Midbrain (tissue), 1 donor: ENCODE measurements around the gene NUTM2E.
"Not testable (repeated sequence)": the region's sequence is repeated elsewhere in the genome, so short reads cannot be mapped to it uniquely, and the experiment has no call there.

Experiments used
- DNase-seq: peaks from one replicate; lab custom pipeline; 2025; lab: John Stamatoyannopoulos, UW

Gene NUTM2E

DNA sequence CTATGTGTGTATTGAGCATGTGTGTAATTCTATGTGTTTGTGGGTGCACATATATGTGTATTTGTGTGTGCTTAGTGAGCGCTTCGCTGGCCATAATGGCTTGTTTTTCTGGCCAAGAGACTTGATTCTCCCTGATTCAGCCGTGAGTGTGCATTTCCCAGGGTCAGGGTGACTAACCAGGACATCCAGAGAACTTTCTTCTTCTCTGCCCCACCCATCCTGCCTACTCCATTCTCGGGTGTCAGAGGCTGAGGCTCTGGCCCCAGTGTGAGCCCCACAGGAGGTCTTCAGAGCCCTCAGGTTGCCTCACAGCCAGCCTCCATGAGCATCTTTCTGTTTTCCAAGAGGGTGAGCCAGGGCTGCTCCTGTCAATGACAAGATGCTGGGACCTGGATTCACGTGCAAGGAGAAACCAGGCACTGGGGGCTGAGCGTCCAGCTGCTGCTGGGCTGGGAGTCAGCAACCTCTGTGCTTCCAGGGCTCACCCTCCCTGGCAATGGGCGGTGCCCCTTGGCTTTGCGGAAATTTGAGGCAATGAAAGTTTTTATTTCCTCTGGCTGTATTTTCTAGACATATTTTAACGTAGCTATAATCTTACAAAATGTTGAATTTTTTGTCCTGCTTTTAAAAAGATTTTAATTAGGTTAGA lies 40.5 kb downstream of the NUTM2E start:
- not testable (repeated sequence) for DNase-seq

DNA sequence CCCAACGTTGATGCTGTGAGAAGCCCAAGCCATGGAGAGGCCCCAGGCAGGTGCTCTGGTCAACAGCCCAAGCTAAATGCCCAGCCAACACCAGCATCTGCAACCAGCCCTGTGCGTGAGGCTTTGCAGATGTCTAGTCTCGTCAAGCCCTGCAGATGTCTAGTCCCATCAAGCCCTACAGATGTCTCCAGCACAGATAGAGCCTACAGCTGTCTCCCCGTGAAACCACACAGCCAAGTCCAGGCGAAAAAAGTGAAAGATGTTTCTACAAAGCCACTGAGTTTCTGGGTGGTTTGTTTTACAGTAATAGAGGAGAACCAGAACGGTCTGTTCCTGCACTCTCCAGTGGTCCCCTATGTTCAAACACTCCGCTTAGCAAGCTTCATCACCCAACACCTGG lies 41.5 kb downstream of the NUTM2E start:
- not testable (repeated sequence) for DNase-seq

DNA sequence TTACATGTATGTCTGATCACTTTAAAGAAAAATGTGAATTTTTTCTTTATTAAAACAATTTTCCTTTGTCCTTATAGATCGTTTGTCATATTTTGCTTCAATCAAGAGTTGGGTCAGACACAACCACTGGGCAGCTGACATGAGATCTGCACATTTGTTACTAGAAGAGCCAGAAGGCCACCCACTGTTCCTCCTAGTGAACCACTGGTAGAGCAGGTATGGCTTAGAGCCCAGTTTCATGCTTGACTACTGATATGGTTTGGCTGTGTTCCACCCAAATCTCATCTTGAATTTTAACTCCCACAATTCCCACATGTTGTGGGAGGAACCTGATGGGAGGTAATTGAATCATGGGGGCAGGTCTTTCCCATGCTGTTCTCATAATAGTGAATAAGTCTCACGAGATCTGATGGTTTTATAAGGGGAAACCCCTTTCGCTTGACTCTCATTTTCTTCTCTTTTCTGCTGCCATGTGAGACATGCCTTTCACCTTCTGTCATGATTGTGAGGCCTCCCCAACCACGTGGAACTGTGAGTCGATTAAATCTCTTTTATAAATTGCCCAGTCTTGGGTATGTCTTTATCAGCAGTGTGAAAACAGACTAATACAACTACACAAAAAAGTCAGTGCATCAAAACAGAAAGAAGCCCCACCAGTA lies 43.0 kb downstream of the NUTM2E start:
- not testable (repeated sequence) for DNase-seq

DNA sequence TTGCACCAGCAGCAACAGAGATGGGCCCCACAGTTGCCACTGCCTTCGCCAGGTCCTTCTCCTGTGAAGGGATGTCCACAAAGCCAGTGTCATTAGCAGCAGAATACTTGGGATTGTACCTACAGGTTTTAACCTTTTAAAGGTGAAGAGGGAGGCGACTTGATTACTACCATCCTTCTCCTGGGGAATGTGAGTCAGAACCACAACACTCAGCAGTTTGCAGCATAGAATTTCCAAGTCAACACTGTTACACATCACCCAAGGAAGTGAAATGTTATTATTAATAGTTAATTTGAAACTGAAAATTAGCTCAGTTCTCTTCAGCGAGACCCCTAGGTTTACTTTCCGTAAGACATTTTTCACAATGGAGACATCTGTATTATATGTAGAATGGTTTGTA lies 45.2 kb downstream of the NUTM2E start:
- not testable (repeated sequence) for DNase-seq
